Ishikawa (cell line): Measurements from ENCODE around the gene TBC1D4.

ENCODE experiments used
- CREB1 ChIP-seq: IDR thresholded peaks from 2 replicates; pipeline ENCODE4 v1.6.1; 2012; ENCODE audit warnings: low read depth
- EGR1 ChIP-seq: IDR thresholded peaks from 2 replicates; pipeline ENCODE4 v1.6.1; 2012
- EP300 ChIP-seq: IDR thresholded peaks from 2 replicates; pipeline ENCODE4 v1.6.1; 2012; ENCODE audit warnings: borderline replicate concordance
- FOXM1 ChIP-seq: IDR thresholded peaks from 2 replicates; pipeline ENCODE4 v1.6.1; 2012; ENCODE audit warnings: low read depth, borderline replicate concordance
- TAF1 ChIP-seq: IDR thresholded peaks from 2 replicates; pipeline ENCODE4 v1.6.1; 2012; ENCODE audit warnings: low read depth, mild to moderate bottlenecking
- TCF12 ChIP-seq: IDR thresholded peaks from 2 replicates; pipeline ENCODE4 v1.6.1; 2012; ENCODE audit warnings: low read depth
- TF ChIP-seq, protein P1 (sequence below): IDR thresholded peaks from 2 replicates; pipeline ENCODE4 v1.6.1; 2012

- no peak for TF ChIP-seq EP300
- TF ChIP-seq, protein P1, sequence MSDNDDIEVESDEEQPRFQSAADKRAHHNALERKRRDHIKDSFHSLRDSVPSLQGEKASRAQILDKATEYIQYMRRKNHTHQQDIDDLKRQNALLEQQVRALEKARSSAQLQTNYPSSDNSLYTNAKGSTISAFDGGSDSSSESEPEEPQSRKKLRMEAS, result no peak
- TF ChIP-seq EGR1, result no peak
- TF ChIP-seq TAF1, result no peak
- no peak for TF ChIP-seq TCF12
- TF ChIP-seq FOXM1, result no peak
- TF ChIP-seq CREB1, result no peak
Measured at GRCh38 chr13:75347457-75347856, 134.5 kb downstream of the TBC1D4 start.
